H1 (cell line): ENCODE data around the gene CCDC33. TPM values are rescaled to one million over a fixed set of nuclear protein-coding genes. Genes with fewer than 3 reads are reported as not detected.

Experiments used
- CTCF ChIA-PET: fragments of 300-600 bp; sonication (Branson Sonifier 250); formaldehyde crosslinking; loops from one replicate; lab custom pipeline; 2021; ENCODE audit not compliant: partially characterized antibody; lab: Charles Lee
- POLR2A ChIA-PET: fragments of 300-600 bp; sonication (Branson Sonifier 250); formaldehyde crosslinking; loops from one replicate; lab custom pipeline; 2021; ENCODE audit warnings: inconsistent platforms; ENCODE audit not compliant: partially characterized antibody; lab: Charles Lee
- DNase-seq, 2 experiments: peaks; one replicate each; pipeline versions ENCODE4 v3.0.0 to v3.0.0-alpha.2; 2010 to 2022; ENCODE audit warnings: low spot score in 2 of 2, low read depth in 1 of 2, mixed read lengths in 1 of 2
- FAIRE-seq: peaks from 2 replicates; lab custom pipeline; 2011; peaks lifted over from hg19 to GRCh38; lab: Jason Lieb, UNC
- H2AFZ ChIP-seq: 2 replicates; pipeline ENCODE4 v1.8.1; 2012; ENCODE audit warnings: low read length, inconsistent platforms
- H2AK5ac ChIP-seq: 2 replicates; pipeline ENCODE4 v1.6.1; 2013; ENCODE audit warnings: low read depth, low read length
- H2BK120ac ChIP-seq: replicated peaks from 2 replicates; pipeline ENCODE3; 2013; ENCODE audit warnings: low read depth, low read length, inconsistent platforms
- H2BK12ac ChIP-seq: 2 replicates; pipeline ENCODE4 v1.6.1; 2013; ENCODE audit warnings: low read depth, low read length
- H2BK15ac ChIP-seq: 2 replicates; pipeline ENCODE4 v1.6.1; 2013; ENCODE audit warnings: low read length
- H2BK20ac ChIP-seq: 2 replicates; pipeline ENCODE4 v1.6.1; 2013; ENCODE audit warnings: low read length
- H2BK5ac ChIP-seq: 2 replicates; pipeline ENCODE4 v1.6.1; 2013; ENCODE audit warnings: low read depth, low read length
- H3K14ac ChIP-seq: 2 replicates; pipeline ENCODE4 v1.6.1; 2013; ENCODE audit warnings: inconsistent platforms; ENCODE audit not compliant: insufficient read length
- H3K18ac ChIP-seq: 2 replicates; pipeline ENCODE4 v1.6.1; 2013; ENCODE audit warnings: low read length; ENCODE audit errors: extremely low read depth
- H3K23ac ChIP-seq: 2 replicates; pipeline ENCODE4 v1.6.1; 2013; ENCODE audit warnings: inconsistent platforms; ENCODE audit not compliant: insufficient read length
- H3K23me2 ChIP-seq: 2 replicates; pipeline ENCODE4 v1.6.1; 2013; ENCODE audit warnings: low read depth, low read length
- H3K27ac ChIP-seq: 2 replicates; pipeline ENCODE4 v1.6.1; 2011; ENCODE audit warnings: low read depth, low read length, inconsistent platforms
- H3K27me3 ChIP-seq, 4 experiments: replicated peaks in 1 of 4; 1 replicate in 1 of 4; 2 replicates in 3 of 4; pipeline versions ENCODE4 v1.6.1 to v1.8.1; 2011 to 2013; ENCODE audit warnings: low read length in 3 of 4, mild to moderate bottlenecking in 3 of 4, inconsistent platforms in 2 of 4, mixed read lengths in 2 of 4, moderate library complexity in 1 of 4; ENCODE audit not compliant: control insufficient read depth in 3 of 4, insufficient read depth in 3 of 4; ENCODE audit errors: extremely low read depth in 1 of 4
- H3K36me3 ChIP-seq, 4 experiments: 2 replicates each; pipeline versions ENCODE4 v1.6.1 to v1.8.1; 2011 to 2013; ENCODE audit warnings: mild to moderate bottlenecking in 4 of 4, low read length in 3 of 4, moderate library complexity in 2 of 4, control low read depth in 1 of 4, inconsistent platforms in 1 of 4; ENCODE audit not compliant: insufficient read depth in 4 of 4, control insufficient read depth in 2 of 4
- H3K4ac ChIP-seq: replicated peaks from 2 replicates; pipeline ENCODE3; 2013; ENCODE audit warnings: low read length, low read depth, mixed read lengths, inconsistent platforms; ENCODE audit not compliant: insufficient read length
- H3K4me1 ChIP-seq, 4 experiments: replicated peaks in 1 of 4; 1 replicate in 1 of 4; 2 replicates in 3 of 4; pipeline versions ENCODE4 v1.6.1 to v1.8.1; 2011 to 2013; ENCODE audit warnings: low read length in 3 of 4, inconsistent platforms in 2 of 4, mixed read lengths in 1 of 4; ENCODE audit not compliant: insufficient read depth in 4 of 4, control insufficient read depth in 3 of 4
- H3K4me2 ChIP-seq, 2 experiments: 2 replicates each; pipeline versions ENCODE4 v1.6.1 to v1.8.1; 2011 to 2013; ENCODE audit warnings: low read depth in 2 of 2, low read length in 2 of 2, control low read depth in 1 of 2, inconsistent platforms in 1 of 2, mild to moderate bottlenecking in 1 of 2; ENCODE audit not compliant: insufficient read depth in 1 of 2
- H3K4me3 ChIP-seq, 4 experiments: fragments of 200-600, 300-600 bp in 1 of 4; sonication (generic), shearing (Covaris generic), sonication (Bioruptor Twin) in 1 of 4; 2 replicates each; pipeline versions ENCODE4 v1.5.1 to v1.8.1; 2011 to 2016; ENCODE audit warnings: low read length in 4 of 4, low read depth in 3 of 4, control low read depth in 2 of 4, inconsistent platforms in 2 of 4, mild to moderate bottlenecking in 2 of 4, mixed read lengths in 1 of 4, moderate library complexity in 1 of 4; ENCODE audit not compliant: insufficient read depth in 2 of 4; ENCODE audit errors: extremely low read depth in 1 of 4
- H3K56ac ChIP-seq: replicated peaks from 2 replicates; pipeline ENCODE3; 2013; ENCODE audit warnings: low read depth, mild to moderate bottlenecking, mixed read lengths, low read length, inconsistent platforms; ENCODE audit not compliant: insufficient read length
- H3K79me1 ChIP-seq: 2 replicates; pipeline ENCODE4 v1.6.1; 2013; ENCODE audit warnings: low read depth, low read length, control low read depth
- H3K79me2 ChIP-seq, 2 experiments: 2 replicates each; pipeline versions ENCODE4 v1.6.1 to v1.8.1; 2012 to 2013; ENCODE audit warnings: low read length in 2 of 2, mild to moderate bottlenecking in 2 of 2, inconsistent platforms in 1 of 2; ENCODE audit not compliant: insufficient read depth in 2 of 2, control insufficient read depth in 1 of 2
- H3K9ac ChIP-seq, 4 experiments: replicated peaks in 1 of 4; 1 replicate in 1 of 4; 2 replicates in 3 of 4; pipeline versions ENCODE4 v1.6.1 to v1.8.1; 2011 to 2013; ENCODE audit warnings: low read depth in 3 of 4, low read length in 3 of 4, control low read depth in 2 of 4, mild to moderate bottlenecking in 2 of 4, moderate library complexity in 2 of 4, inconsistent platforms in 1 of 4; ENCODE audit errors: extremely low read depth in 1 of 4
- H3K9me3 ChIP-seq, 2 experiments: 2 replicates each; pipeline versions ENCODE4 v1.6.1 to v1.8.1; 2012 to 2013; ENCODE audit warnings: mild to moderate bottlenecking in 2 of 2, moderate library complexity in 2 of 2, control low read depth in 1 of 2, inconsistent platforms in 1 of 2, low read depth in 1 of 2, low read length in 1 of 2, mixed read lengths in 1 of 2; ENCODE audit not compliant: insufficient read depth in 2 of 2
- H4K20me1 ChIP-seq, 2 experiments: replicated peaks in 1 of 2; 2 replicates each; pipeline versions ENCODE3 to v1.8.1; 2011 to 2013; ENCODE audit warnings: inconsistent platforms in 2 of 2, low read length in 2 of 2, mild to moderate bottlenecking in 1 of 2; ENCODE audit not compliant: insufficient read depth in 2 of 2, control insufficient read depth in 1 of 2
- H4K5ac ChIP-seq: 2 replicates; pipeline ENCODE4 v1.6.1; 2013; ENCODE audit warnings: low read length, low read depth, mixed read lengths, inconsistent platforms; ENCODE audit not compliant: insufficient read length
- H4K8ac ChIP-seq: 2 replicates; pipeline ENCODE4 v1.8.0; 2013; ENCODE audit warnings: mild to moderate bottlenecking, moderate library complexity, low read length, inconsistent platforms; ENCODE audit not compliant: insufficient read depth; ENCODE audit errors: extremely low read depth
- H4K91ac ChIP-seq: replicated peaks from 2 replicates; pipeline ENCODE3; 2013; ENCODE audit warnings: low read length, mixed read lengths, inconsistent platforms; ENCODE audit not compliant: insufficient read length
- ASH2L ChIP-seq: fragments of 200-600, 300-600 bp; sonication (generic); IDR thresholded peaks from one replicate; pipeline ENCODE4 v1.7.1; 2017; ENCODE audit warnings: low read length
- BCL11A ChIP-seq, 2 experiments: IDR thresholded peaks; one replicate each; pipeline ENCODE4 v1.6.1; 2011; ENCODE audit warnings: low read depth in 2 of 2, low read length in 2 of 2, mild to moderate bottlenecking in 2 of 2
- EGR1 ChIP-seq: IDR thresholded peaks from 2 replicates; pipeline ENCODE4 v1.6.1; 2011; ENCODE audit warnings: low read depth, low read length, borderline replicate concordance
- GTF2F1 ChIP-seq: IDR thresholded peaks from 2 replicates; pipeline ENCODE4 v1.6.1; 2012; ENCODE audit warnings: low read depth, low read length, improper control_type of control experiment, borderline replicate concordance
- HDAC6 ChIP-seq: IDR thresholded peaks from one replicate; pipeline ENCODE4 v1.7.1; 2012; ENCODE audit warnings: low read depth, mild to moderate bottlenecking, inconsistent platforms, low read length, moderate library complexity
- KDM4A ChIP-seq: IDR thresholded peaks from one replicate; pipeline ENCODE4 v1.7.1; 2012; ENCODE audit warnings: low read depth, mild to moderate bottlenecking, moderate library complexity, low read length, inconsistent platforms; ENCODE audit not compliant: severe bottlenecking
- RBBP5 ChIP-seq: IDR thresholded peaks from 2 replicates; pipeline ENCODE4 v1.7.1; 2012; ENCODE audit warnings: low read depth, mild to moderate bottlenecking, inconsistent platforms, low read length, moderate library complexity, borderline replicate concordance
- SIX5 ChIP-seq: IDR thresholded peaks from 2 replicates; pipeline ENCODE4 v1.6.1; 2011; ENCODE audit warnings: mild to moderate bottlenecking, low read depth, low read length
- ZNF274 ChIP-seq: IDR thresholded peaks from 2 replicates; pipeline ENCODE4 v1.7.0; 2012; ENCODE audit warnings: low read length, borderline replicate concordance; ENCODE audit errors: extremely low read depth
- WGBS, 2 experiments: shearing (Covaris generic) in 1 of 2; methylation state at CpG; one replicate each; pipeline versions ENCODE4 v1.1.6 to v1.1.7; 2013 to 2015; ENCODE audit warnings: low lambda C conversion rate in 2 of 2, mixed read lengths in 2 of 2, inconsistent platforms in 1 of 2, low coverage in 1 of 2, missing lambda C conversion rate in 1 of 2; ENCODE audit not compliant: insufficient replicate concordance in 2 of 2, insufficient coverage in 1 of 2, insufficient read length in 1 of 2; ENCODE audit errors: extremely low coverage in 1 of 2, missing lambda C conversion rate in 1 of 2; 5-methylcytosine and 5-hydroxymethylcytosine counted together
- polyA plus RNA-seq, 7 experiments: library from polyadenylated mRNA; depleted of rRNA in 3 of 7; stranded (reverse) in 5 of 7; unstranded in 2 of 7; fragments of >200 nt in 5 of 7; fragments of 200-250 nt in 2 of 7; gene quantifications; 1 replicate in 5 of 7; 2 replicates in 1 of 7; 4 replicates in 1 of 7; pipeline versions ENCODE4 v1.2.1 to v1.2.3, GENCODE V29; 2011 to 2013; ENCODE audit warnings: missing spikeins in 2 of 7, mixed read lengths in 2 of 7
- total RNA-seq: library from RNA; stranded (reverse); fragmentation: NEBNext Ultra II Directional; extraction: Animal tissue kit (Norgen Biotek cat#: 25700); gene quantifications from 2 replicates; pipeline ENCODE4 v1.2.1, GENCODE V29; 2021
- TF ChIP-seq, protein P1 (sequence below): IDR thresholded peaks from 2 replicates; pipeline ENCODE4 v1.6.1; 2012; ENCODE audit warnings: low read length, inconsistent platforms

CCDC33 gene
- total and polyA plus RNA-seq, 2 of the 8 experiments (the other 6 are each of a cell fraction or from before 2014, with no cell fraction given) = 2.0 to 2.7 TPM

- Histone ChIP-seq H3K36me3 (no peaks in the 10 kb centered on the region; a peak in 1 of 8 replicates), H3K4me2 (no peak overlapping the region), H2BK12ac (peak overlapping the region; percentile 60; the same call in 1 of the 2 replicates), H3K14ac (no peak overlapping the region), H3K23ac (no peak overlapping the region), H3K4ac (no peak overlapping the region), H4K8ac (no peak overlapping the region), H4K91ac (peak overlapping the region; percentile 54), H3K23me2 (no peaks in the 10 kb centered on the region), H2BK20ac (no peak overlapping the region), H2BK15ac (no peak overlapping the region), H3K18ac (no peak overlapping the region), H3K79me2 (no peaks in the 10 kb centered on the region), H2BK120ac (no peak overlapping the region), H2AK5ac (no peak overlapping the region), H4K5ac (no peak overlapping the region), H4K20me1 (no peaks in the 10 kb centered on the region), H3K27me3 (no peaks in the 10 kb centered on the region), H2AFZ (no peak overlapping the region), H3K9me3 (no peaks in the 10 kb centered on the region), H3K4me3 (no peak overlapping the region), H3K9ac (no peak overlapping the region), H3K56ac (no peak overlapping the region), H2BK5ac (no peak overlapping the region), H3K79me1 (no peaks in the 10 kb centered on the region), H3K4me1 (no peaks in the 10 kb centered on the region; a peak in 1 of 7 replicates), H3K27ac (no peak overlapping the region)
- FAIRE-seq = no peak
- TF ChIP-seq RBBP5 = no peak
- TF ChIP-seq GTF2F1 = no peak
- TF ChIP-seq ASH2L = no peak
- TF ChIP-seq, protein P1, sequence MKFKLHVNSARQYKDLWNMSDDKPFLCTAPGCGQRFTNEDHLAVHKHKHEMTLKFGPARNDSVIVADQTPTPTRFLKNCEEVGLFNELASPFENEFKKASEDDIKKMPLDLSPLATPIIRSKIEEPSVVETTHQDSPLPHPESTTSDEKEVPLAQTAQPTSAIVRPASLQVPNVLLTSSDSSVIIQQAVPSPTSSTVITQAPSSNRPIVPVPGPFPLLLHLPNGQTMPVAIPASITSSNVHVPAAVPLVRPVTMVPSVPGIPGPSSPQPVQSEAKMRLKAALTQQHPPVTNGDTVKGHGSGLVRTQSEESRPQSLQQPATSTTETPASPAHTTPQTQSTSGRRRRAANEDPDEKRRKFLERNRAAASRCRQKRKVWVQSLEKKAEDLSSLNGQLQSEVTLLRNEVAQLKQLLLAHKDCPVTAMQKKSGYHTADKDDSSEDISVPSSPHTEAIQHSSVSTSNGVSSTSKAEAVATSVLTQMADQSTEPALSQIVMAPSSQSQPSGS = no peak
- TF ChIP-seq ZNF274 = no peak
- no peak for TF ChIP-seq KDM4A
- TF ChIP-seq HDAC6 = no peak
- no peak for TF ChIP-seq EGR1
- no peak for TF ChIP-seq BCL11A (IDR thresholded peaks at IDR 0.05; ENCODE audit: low read depth in 2 of 2, low read length in 2 of 2)
- no peak for TF ChIP-seq SIX5
- ChIA-PET POLR2A (no interaction called here), CTCF (interaction anchor here (1.2 to 9.4 kb wide), 3 partner anchors 16 to 38 kb away, joined by 3 to 75 read pairs (median 4); no protein-coding TSS in a partner anchor)
- DNase-seq = no peak
- WGBS, 2 experiments = 88% methylated on average over 4 of the region's 4 CpGs; no CpG with 5 or more reads in 1 of the 2 experiments
Measured at GRCh38 chr15:74337607-74338211, 101.6 kb downstream of the CCDC33 start.
